ENCODE measurements around the gene ZDHHC14.

ZDHHC14 gene

DNA sequence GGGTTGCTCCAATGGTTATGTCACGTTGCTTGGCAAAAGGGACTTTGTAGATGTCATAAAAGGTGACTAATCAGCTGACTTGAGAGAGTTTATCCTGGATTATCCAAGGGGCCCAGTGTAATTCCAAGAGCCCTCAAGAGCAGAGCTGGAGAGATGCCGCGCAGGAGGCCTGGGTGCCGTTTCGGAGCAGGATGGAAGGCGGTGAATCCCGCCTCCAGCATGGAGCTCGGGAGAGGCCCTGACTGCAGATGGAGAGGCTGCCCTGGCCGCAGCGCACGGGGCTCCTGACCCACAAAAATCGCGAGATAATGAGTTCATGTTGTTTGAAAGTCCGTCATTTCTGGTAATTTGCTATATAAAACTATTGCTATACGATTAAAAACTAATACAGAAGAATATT, 219.8 kb downstream of the ZDHHC14 start:
- no peak for DNase-seq (ENCODE audit: low spot score)

DNA sequence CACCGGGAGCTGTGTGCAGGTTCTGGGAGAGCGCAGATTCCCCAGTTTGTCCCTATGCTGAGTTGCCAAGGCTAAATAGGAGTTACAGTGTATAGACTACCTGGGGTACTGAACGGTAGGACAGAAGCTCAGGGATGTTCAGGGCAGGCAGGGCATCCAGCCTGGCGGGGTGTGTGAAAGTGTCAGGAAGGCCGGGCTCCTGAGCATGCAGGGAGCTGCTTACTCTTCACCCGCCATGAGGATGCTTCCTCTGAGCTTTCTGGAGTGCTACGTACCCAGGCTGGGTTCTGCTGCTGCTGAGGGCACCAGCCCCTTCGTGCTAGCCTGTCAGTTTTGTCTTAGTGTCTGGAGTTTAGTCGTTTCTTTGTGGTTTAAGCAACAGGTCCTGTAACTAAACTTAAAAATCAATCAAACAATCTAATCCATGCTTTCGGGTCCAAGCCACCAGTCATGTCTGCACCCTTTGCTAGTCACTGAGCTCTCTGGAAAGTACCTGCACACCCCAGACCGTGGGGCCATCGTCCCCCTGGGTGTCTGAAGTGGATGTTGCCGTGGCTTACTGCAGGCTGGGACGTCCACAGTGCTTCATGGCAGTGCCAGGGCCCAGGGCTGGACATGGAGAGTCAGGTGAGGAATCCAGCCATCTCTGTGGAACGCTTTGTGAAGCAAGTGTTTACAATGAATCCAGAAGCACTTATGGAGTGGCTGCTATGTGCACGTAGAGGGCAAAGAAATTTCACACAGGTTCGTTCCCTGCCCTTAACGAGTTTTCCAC, 221.7 kb downstream of the ZDHHC14 start:
- no peak for DNase-seq (ENCODE audit: low spot score)

DNA sequence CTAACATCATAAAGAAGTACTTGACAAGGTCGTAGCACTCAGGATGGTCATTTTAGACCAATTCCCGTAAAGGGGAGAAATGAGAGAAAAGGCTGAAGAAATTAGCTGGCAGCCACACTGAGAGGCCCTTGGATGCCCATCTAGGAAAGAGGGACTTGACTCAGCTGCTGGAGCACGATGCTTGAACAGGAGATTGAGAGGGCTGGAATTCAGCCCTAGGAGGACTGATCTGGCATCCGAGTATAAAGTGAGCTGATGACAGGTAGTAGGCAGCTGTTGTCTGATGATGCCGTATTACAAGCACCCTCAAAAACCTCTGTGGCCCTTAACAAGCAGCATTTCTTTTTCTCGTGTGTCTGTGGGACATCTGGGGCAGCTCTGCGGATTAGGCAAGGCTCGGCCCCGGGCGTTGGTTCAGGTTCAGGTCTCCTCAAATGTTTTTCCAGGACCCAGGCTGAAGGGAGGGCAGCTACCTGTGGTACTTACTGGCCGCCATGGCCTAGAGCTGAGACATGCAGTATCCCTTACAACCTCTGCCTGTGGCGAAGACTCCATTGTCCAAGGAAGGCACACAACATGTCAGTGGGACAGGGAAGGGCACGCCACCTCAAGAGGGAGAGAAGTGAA, 222.4 kb downstream of the ZDHHC14 start:
- DNase-seq (ENCODE audit: low spot score): no peak

DNA sequence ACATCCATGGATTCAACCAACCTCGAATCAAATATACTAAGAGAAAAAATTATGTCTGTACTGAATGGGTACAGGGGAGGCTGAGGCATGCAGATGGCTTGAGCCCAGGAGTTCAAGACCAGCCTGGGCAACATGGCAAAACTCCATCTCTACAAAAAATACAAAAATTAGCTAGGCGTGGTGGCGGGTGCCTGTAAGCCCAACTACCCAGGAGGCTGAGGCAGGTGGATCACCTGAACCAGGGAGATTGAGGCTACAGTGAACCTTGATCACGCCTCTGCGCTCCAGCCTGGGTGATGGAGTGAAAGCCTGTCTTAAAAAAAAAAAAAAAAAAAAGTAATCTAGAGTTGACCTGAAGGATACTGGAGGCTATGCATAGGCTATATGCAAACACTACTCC, 223.0 kb downstream of the ZDHHC14 start:
- DNase-seq (ENCODE audit: low spot score): no peak

DNA sequence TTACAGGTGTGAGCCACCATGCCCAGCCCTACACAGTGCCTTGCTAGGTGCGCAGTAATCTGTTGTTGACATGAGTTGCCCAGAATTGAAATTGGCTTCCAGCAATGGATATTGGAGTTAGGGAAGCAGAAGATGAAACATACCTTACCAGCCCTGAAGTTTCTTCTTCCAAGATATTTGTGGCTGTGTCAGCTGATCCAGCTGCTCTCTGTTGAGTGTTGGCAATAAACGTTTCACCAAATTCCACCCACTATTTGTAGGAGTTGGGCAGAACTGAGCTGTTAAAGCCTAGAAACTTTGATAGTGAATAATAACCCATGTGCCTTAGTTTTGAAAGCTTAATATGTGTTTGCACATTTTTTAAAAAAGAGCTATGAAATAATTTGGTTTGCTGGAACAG, 223.8 kb downstream of the ZDHHC14 start:
- no peak for DNase-seq (ENCODE audit: low spot score)

DNA sequence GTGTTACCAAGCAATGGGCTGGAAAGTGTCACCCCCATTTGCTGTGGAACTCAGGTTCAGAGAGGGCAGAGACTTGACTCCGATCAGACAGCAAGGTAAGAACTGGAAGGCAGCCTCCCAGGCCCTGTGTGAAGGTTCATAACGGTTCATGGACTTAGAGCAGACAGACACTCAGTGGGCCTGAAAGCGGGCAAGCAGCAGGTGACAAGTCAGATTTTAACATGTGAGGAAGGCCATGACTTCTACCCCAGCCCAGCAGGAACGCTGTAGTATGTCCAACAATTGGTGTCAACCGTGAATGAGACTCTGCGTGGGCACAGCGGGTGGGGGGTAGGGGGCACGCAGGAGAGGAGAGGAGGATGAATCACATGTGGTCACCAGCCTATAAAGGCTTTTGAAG, 224.5 kb downstream of the ZDHHC14 start:
- no peak for DNase-seq (ENCODE audit: low spot score)

DNA sequence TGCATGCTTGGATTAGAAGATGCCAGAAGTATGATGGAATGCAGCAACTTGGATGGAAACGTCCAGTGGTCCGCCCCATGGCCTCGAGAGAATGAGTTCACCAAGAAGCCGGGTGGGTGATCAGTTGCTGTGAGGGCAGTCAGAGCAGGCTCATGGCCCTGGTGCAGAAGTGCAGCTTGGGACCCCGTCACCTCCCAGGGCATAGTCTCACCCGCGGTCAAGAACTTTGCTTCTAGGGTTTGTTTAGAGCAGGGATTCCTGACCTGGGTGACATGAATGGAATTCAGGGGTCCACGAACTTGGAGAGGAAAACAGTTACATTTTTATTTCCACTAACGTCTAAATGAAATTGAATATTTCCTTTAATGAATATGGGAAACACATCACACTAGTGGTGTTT, 225.5 kb downstream of the ZDHHC14 start:
- no peak for DNase-seq (ENCODE audit: low spot score)

DNA sequence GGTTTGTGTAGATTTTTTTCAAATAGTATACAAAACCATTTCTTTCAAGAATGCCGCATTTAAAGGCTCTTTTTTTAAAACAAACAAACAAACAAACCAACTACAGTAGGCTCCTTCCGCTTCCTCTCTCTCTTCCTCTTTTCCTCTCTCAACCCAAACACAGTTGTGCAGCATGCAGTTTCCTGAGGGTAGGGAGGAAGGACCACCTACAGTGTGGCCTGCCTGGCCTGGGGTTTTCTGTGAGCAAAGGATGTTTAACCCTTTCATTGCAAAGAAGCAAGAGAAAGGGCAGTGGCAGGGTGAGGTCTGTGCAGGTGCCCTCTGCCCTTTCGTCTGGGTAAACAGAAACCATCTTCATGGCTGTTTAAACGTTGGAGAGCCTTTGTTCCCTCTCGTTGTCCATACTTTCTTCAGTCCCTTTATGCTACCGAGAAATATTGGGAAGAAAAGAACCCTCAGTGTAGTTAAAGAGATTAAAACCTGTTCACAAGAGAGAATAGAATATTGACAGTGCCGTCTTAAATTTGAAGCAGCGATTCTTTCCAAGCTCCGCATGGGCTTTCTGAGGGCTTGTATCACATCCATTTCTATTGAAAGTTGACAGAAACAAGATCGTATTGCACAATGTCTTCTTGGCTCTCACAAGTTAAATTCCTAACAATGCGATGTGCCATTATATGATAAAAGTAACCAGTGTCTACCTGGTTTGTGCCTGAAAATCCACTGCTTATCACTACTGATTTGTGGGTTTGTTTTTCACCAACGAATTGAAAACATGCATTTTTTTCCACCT, 226.5 kb downstream of the ZDHHC14 start:
- DNase-seq (ENCODE audit: low spot score): no peak

DNA sequence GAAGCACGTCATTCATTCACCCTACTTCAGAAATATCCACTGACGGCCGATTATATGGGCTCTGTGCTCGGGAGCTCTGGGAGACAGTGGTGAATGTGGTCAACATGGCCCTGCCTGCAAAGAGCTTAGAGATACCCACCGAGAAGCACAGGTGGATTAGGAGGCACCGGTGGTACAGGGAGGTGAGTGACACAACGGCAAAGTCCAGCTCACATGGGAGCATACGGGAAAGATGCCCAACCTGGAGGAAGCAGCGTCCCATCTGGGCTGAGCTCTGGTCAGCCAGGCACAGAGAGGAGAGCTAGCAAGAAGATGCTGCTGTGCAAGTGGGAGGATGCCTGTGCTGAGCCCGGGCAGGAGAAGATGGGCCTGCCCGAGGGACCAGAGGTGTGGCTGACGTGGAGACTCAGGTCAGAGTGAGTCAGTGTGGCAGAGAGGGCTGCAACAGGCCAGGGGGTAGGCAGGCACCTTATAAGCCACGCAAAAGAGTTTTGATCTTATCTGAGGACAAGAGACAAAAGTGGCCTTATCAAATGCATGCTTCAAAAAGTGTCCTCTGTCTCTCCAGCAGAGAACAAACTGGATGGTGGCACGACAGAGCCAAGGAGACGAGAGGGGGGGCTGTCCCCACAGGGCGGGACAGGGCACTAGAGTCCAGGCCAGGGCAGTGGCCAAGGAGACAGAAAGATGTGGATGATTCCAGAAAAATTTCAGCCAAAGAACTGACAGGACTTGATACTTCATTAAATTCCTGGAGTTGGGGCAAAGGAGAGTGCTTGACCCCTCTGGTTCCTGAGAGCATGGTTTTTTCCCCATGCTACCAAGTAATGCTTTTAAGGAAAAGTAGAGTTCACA, 227.5 kb downstream of the ZDHHC14 start:
- DNase-seq (ENCODE audit: low spot score): no peak

DNA sequence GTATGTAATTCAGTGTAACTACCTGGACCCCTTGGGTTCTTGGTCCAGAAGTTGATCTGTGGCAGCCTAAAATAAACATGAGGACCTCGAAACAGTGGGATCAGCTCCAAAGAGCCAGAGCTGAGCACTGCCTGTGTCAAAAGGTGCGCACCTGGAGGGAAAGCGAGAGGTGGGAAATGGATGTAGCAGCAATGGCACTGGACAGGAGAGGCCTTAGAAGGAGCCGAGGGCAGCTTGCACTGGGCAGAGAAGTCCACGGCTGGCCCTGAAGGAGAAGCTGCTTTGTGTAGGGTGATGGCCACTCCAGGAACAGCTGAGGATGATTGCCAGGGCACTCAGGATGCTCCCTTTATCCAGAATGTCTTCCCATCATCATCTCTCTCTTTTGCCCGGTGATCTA, 228.1 kb downstream of the ZDHHC14 start:
- DNase-seq (ENCODE audit: low spot score): no peak

DNA sequence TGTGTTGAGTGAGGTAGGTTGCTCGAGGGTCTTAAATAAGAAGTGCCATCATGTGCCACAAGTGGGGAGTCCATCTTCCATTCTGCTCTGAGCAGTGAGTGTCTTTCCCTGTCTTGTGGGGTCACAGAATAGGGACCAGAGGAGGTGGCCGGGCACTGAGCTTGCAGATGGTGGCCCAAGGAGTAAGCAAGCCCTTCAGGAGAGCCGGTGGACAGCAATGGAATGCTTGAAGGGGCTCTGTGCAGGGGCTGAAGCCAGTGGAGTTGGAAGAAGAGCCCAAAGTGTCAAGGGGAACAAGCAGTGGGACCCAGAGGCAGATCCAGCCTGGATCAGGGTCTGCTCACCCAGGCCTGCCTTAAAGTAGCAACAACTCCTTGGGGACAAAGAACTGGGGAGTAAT, 228.6 kb downstream of the ZDHHC14 start:
- DNase-seq (ENCODE audit: low spot score): no peak

DNA sequence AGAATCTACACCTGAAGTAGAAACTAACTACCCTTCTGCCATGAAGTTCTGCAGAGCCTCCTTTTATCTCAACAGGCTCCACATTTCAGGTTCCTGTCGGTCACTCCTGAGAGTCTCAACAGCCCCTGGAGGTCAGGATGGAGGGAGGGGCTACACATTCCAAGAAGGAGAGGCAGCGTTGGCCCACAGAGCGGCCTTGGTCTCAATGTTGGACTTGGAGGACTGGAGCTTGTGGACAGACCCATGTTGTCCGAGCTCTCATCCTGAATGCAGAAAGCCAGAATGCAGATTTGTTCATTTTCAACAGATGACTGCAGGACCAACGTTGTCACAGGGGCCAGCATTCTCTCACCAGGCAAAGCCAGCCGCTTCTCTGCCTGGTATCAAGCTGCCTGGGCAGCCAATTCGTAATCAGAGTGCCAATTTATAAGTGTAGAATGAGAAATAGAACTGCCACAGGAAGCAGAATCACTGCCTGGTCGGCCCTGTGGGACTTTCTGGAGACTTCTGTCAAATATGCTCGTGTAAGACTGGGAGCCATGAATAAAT, 229.5 kb downstream of the ZDHHC14 start:
- no peak for DNase-seq (ENCODE audit: low spot score)

DNA sequence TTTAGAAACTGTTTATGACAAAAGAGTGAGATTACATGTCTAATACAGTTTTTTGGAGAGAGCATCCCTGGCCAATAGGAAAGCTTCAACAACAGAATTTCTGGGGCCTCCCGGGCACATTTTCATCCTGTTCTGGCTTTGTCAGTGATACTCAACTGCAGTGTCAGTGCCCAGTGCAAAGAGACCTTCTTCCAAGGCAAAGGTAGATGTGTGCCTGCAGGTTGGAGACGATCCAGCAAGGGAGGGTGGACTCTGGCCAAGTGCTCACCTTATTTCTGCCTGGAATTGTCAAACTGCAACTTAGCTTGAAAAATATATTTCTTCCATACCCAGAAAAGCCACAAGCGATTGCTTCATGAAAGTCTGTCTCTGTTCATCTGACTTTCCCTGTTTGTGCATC, 230.4 kb downstream of the ZDHHC14 start:
- DNase-seq (ENCODE audit: low spot score): no peak

DNA sequence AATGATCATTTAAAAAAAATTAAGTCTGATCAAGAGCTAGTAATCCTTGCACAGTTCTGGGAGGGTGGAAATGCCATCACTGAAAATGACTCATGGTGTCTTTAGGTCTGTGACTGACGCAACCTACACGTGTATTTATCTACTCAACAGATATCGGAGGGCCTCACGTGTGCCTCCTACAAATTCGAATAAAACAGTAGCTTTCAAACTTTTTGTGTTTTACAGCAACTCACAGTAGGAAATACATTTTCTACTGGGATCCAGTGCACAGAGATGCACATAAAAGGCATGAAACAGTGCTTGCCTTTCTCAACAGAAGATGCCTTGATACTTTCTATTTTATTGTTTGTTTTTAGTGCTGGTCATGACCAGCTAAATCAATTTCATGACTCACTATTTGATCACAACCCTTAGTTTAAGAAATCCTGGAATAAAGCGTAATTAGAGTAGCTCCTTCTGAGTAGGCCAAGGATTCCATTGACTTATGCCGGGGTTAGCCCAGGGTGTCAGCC, 232.1 kb downstream of the ZDHHC14 start:
- DNase-seq (ENCODE audit: low spot score): no peak

DNA sequence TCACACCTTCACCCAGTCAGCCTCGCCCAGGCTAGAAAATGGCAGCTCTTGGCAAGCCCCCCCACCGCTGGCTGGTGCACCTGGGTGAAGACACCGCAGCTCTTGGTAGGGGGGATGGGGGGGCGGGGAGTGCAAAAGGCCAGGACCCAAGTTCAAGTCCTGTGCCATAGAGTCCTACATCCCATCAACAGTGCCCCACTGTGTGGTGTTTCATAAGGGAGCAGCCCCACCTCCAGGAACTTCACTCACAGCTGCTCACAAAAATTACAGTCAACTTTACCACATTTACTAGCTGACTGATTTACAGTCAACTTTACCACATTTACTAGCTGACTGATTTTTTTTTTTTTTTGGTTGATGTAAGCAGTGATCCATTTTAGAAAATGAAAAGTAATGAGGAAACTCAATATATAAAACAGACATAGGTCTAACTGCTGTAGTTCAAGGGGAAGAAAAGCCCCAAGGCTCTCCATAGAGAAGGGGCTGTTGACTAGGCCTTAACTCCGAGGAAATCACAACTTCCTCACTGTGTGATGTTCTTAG, 233.1 kb downstream of the ZDHHC14 start:
- DNase-seq (ENCODE audit: low spot score): no peak

DNA sequence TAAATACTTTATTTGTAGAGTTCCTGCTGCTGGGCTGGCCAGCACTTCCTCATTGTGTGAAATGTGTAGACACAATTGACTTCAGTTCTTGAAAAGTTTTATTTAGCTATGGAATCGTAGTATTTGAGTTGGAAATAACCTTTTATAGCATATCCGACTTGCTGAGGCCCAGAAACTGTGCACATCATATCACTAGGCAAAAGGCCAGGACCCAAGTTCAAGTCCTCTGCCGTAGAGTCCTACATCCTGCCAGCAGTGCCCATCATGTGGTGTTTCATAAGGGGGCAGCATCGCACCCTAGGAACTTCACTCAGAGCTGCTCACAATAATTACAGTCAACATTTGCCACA, 234.4 kb downstream of the ZDHHC14 start:
- DNase-seq (ENCODE audit: low spot score): no peak

DNA sequence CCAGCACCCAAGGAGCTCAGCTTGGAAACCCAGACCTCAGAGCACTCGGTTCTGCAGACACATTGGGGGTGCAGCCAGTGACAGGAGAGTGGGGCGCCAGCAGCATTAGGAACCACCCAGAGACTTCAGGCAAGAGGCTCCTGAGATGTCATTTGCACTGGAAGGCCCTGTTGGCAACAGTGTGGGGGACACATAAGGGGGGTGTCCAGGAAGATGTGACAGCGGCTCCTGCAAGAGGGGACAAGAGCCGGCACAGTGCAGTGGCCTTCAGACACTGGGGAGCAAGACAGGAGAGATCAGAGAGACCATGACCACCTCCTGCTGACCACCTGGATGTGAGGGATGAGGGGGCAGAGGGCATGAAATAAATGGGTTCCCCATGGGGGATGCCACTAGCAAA, 235.0 kb downstream of the ZDHHC14 start:
- no peak for DNase-seq (ENCODE audit: low spot score)

DNA sequence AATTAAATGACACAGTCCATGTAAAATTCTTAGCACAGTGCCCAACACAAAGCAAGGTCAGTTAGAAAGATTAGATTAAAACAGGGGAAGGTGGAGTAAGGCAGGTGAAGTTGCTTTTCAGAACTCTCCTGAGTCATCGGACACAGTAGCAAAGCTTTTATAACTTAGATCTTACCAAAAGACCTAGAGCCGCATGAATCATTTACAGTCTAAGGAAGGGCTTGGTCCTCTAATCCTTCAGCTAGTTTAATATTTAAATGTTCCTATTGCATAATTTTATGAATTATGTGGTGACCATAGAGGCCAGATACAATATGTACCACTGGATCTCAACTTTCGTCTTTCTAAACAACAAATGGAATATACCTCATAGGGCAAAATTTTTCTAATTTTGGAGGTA, 240.0 kb downstream of the ZDHHC14 start:
- DNase-seq (ENCODE audit: low spot score): no peak

DNA sequence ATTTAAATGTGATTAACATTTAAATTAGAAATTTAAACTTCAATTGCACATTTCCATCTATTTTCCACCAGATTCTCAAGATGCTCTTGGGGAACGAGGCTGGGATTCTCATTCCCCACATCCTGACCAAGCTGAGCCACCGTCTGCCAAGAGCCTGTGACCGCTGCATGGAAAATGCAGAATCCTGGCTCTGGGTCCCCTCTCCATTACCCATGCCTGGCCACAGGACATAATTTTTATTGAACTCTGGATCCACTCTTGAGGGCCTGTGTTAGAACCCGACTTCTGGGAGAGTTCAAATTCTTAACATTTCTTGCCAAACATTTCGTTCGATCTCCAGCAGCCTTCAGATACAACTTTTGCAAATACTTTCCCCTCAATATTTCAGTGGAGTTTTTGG, 240.4 kb downstream of the ZDHHC14 start:
- DNase-seq (ENCODE audit: low spot score): no peak

DNA sequence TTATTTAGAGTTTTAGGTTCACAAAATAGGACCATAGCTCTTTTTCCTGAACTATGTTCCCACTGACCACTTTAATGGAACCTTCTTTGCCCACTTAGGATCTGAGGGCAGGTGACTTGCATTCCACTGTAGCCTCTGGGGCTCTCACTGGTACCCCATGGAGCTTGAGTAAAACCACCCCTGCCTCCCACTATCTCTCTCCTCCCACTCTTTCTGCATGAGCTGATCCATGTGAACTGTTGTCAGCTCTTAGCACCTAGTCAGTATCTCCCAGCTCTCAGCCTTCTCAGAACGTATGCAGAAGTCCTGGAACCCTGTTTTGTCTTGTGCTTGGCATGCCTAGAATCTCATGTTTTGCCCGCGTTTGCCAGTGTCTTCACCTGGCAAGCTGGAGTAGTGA, 241.4 kb downstream of the ZDHHC14 start:
- DNase-seq (ENCODE audit: low spot score): no peak

DNA sequence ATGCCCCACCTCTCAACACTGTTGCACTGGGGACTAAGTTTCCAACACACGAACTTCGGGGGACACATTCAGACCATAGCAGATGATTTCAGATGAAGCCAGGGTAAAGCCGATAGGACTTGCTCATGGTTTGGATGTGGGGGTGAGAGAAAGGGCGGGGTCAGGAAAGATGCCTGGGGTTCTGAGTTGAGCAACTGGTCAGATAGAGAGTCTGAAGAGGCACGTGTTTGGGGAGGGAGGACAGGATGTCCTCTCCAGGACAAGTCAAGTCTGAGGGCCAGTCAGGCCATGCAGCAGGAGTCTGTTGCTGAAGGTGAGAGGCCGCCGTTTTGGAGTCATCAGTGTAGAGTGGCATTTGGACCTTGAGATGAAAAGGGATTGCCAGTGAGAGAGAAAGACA, 244.1 kb downstream of the ZDHHC14 start:
- DNase-seq (ENCODE audit: low spot score): no peak

DNA sequence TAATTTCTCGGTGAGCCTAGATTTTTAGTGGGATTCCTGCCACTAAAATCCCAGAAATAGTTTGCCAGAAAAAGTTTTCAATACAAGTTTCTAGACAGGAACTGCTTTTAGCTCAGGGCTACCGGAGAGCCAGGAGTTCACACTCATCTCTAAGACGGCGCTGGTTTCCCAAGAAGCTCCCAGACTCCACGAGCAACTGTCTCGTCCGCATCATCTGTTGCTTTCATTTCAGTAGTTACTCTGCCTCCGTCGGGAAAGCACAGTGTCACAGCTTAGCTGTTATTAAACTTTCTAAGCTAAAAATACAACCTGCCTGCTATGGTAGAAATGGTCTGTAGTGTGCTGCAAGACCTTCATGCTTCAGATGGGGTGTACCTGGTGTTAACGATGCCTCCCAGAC, 244.8 kb downstream of the ZDHHC14 start:
- DNase-seq (ENCODE audit: low spot score): no peak
